Loucy (cell line): ENCODE data around the gene VPS37C.

ENCODE experiments used
- H2AFZ ChIP-seq: fragments of 200-600 bp; sonication (generic); 2 replicates; pipeline ENCODE4 v1.6.0; 2016; ENCODE audit warnings: antibody characterized with exemption, mild to moderate bottlenecking, low read length, moderate library complexity
- H3F3A ChIP-seq: fragments of 200-600 bp; 2 replicates; pipeline ENCODE4 v1.6.0; 2016; ENCODE audit warnings: antibody characterized with exemption, low read depth, mild to moderate bottlenecking
- H3K27me3 ChIP-seq: fragments of 200-600 bp; sonication (generic); 2 replicates; pipeline ENCODE4 v1.6.1; 2014; ENCODE audit warnings: low read length, mild to moderate bottlenecking; ENCODE audit not compliant: insufficient read depth, poor library complexity, severe bottlenecking
- H3K36me3 ChIP-seq: fragments of 200-600 bp; sonication (generic); 2 replicates; pipeline ENCODE4 v1.6.1; 2016; ENCODE audit warnings: low read length; ENCODE audit not compliant: insufficient read depth
- H3K4me1 ChIP-seq: fragments of 200-600 bp; sonication (generic); 2 replicates; pipeline ENCODE4 v1.5.1; 2014; ENCODE audit warnings: low read length, mild to moderate bottlenecking; ENCODE audit not compliant: insufficient read depth, poor library complexity, severe bottlenecking
- H3K4me2 ChIP-seq: fragments of 200-600 bp; sonication (generic); 2 replicates; pipeline ENCODE4 v1.6.0; 2014; ENCODE audit warnings: antibody characterized with exemption, low read length, low read depth, mild to moderate bottlenecking; ENCODE audit not compliant: poor library complexity, severe bottlenecking
- H3K4me3 ChIP-seq: fragments of 200-600 bp; sonication (generic); 2 replicates; pipeline ENCODE4 v1.5.1; 2014; ENCODE audit warnings: low read length, mild to moderate bottlenecking, mixed read lengths; ENCODE audit not compliant: poor library complexity, severe bottlenecking
- H3K79me2 ChIP-seq: fragments of 200-600 bp; sonication (generic); 2 replicates; pipeline ENCODE4 v1.6.1; 2014; ENCODE audit warnings: low read length; ENCODE audit not compliant: insufficient read depth
- H3K9ac ChIP-seq: fragments of 200-600 bp; sonication (generic); 2 replicates; pipeline ENCODE4 v1.6.0; 2014; ENCODE audit warnings: mild to moderate bottlenecking, low read depth, low read length, moderate library complexity; ENCODE audit not compliant: poor library complexity, severe bottlenecking
- H3K9me2 ChIP-seq: fragments of 200-600 bp; sonication (generic); replicated peaks from 2 replicates; pipeline ENCODE4 v1.6.1; 2016; ENCODE audit warnings: low read depth, low read length, mixed read lengths
- H3K9me3 ChIP-seq: fragments of 200-600 bp; sonication (generic); 2 replicates; pipeline ENCODE4 v1.6.1; 2014; ENCODE audit warnings: mild to moderate bottlenecking, antibody characterized with exemption, low read length, low read depth; ENCODE audit not compliant: insufficient read depth
- H4K20me1 ChIP-seq: fragments of 200-600 bp; sonication (generic); 2 replicates; pipeline ENCODE4 v1.6.0; 2014; ENCODE audit warnings: antibody characterized with exemption, low read length, mild to moderate bottlenecking; ENCODE audit not compliant: insufficient read depth, poor library complexity, severe bottlenecking
- EZH2phosphoT487 ChIP-seq: fragments of 200-600 bp; IDR thresholded peaks from 2 replicates; pipeline ENCODE4 v1.6.1; 2018; ENCODE audit warnings: antibody characterized with exemption, mild to moderate bottlenecking, moderate library complexity, borderline replicate concordance
- TF ChIP-seq, protein P1 (sequence below): fragments of 200-600 bp; sonication (generic); conservative IDR thresholded peaks from 2 replicates; pipeline ENCODE4 v1.5.1; 2014; ENCODE audit warnings: mild to moderate bottlenecking, antibody characterized with exemption, low read length

VPS37C gene

DNA sequence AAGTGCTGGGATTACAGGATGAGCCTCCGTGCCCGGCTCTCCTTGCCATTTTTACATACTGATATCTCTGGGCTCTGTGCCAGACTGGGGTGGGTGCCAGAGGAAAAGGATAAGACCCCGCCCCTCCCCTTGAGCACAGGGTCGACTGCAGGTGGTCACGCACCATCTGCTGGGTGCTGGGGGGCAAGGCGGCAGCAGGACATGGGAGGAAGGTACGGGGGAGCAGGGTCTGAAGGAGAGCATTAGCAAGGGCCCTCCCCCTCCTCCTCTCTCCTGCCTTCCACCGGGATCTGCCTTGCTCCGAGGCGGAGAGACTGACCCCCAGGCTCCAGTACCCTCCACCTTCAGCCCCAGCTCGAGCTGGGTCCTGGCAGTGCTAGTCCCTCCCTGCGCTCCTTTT is 32.4 kb upstream of the VPS37C start:
- Histone ChIP-seq H2AFZ (no peak overlapping the region), H3F3A (no peaks in the 10 kb centered on the region), H3K36me3 (no peaks in the 10 kb centered on the region), H3K27me3 (no peaks in the 10 kb centered on the region), H3K9me2 (no peaks in the 10 kb centered on the region), H3K79me2 (no peaks in the 10 kb centered on the region), H3K4me2 (no peak overlapping the region), H3K4me3 (no peak overlapping the region), H3K9me3 (no peaks in the 10 kb centered on the region), H3K4me1 (no peaks in the 10 kb centered on the region), H3K9ac (no peak overlapping the region), H4K20me1 (no peaks in the 10 kb centered on the region)
- TF ChIP-seq, protein P1, sequence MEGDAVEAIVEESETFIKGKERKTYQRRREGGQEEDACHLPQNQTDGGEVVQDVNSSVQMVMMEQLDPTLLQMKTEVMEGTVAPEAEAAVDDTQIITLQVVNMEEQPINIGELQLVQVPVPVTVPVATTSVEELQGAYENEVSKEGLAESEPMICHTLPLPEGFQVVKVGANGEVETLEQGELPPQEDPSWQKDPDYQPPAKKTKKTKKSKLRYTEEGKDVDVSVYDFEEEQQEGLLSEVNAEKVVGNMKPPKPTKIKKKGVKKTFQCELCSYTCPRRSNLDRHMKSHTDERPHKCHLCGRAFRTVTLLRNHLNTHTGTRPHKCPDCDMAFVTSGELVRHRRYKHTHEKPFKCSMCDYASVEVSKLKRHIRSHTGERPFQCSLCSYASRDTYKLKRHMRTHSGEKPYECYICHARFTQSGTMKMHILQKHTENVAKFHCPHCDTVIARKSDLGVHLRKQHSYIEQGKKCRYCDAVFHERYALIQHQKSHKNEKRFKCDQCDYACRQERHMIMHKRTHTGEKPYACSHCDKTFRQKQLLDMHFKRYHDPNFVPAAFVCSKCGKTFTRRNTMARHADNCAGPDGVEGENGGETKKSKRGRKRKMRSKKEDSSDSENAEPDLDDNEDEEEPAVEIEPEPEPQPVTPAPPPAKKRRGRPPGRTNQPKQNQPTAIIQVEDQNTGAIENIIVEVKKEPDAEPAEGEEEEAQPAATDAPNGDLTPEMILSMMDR: no peak
- no peak for TF ChIP-seq EZH2phosphoT487

DNA sequence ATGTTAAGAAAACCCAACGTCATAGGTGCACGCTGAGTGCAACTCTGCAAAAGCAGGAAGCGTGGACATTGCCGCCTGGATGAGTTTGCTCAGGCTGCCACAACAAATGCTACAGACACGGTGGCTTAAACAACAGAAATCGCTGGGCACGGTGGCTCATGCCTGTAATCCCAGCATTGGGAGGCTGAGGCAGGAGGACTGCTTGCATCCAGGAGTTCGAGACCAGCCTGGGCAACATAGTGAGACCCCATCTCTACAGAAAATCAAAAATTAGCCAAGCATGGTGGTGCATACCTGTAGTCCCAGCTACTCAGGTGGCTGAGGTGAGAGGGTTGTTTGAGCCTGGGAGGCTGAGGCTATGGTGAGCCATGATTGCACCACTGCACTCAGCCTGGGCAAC is 28.7 kb upstream of the VPS37C start:
- Histone ChIP-seq H3K36me3 (no peaks in the 10 kb centered on the region), H3K9ac (no peak overlapping the region), H3K4me1 (no peaks in the 10 kb centered on the region), H3K79me2 (no peaks in the 10 kb centered on the region), H3F3A (no peaks in the 10 kb centered on the region), H4K20me1 (no peaks in the 10 kb centered on the region), H3K9me3 (no peaks in the 10 kb centered on the region), H2AFZ (no peak overlapping the region), H3K9me2 (no peaks in the 10 kb centered on the region), H3K4me3 (no peak overlapping the region), H3K4me2 (no peak overlapping the region), H3K27me3 (no peaks in the 10 kb centered on the region)
- no peak for TF ChIP-seq EZH2phosphoT487
- TF ChIP-seq, protein P1: no peak

DNA sequence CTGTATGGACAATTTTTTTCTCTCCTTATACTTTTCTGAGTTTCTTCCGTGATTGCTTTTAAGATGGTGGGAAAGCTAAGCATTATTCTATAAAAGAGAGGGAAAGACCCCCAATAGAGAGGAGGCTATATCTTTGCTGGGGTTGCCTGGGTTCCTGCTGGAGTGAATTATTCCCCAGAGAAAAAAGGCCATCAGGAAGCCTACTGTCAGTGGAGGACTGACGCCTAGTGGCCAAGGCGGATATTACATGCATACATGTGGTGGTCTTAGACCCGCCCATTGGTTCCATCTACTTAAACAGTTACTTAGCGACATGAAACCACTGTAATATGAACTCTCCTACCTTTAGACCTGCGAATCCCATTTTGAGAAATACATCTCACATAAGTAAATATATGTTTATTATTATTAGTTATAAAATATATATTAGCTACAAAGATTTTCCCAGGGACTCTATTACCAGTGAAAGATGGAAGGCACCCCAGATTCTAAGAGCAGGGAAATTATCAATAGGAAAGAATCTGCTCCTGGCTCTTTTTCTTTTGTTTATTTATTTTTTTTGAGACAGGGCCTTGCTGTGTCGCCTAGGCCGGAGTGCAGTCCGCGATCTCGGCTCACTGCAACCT is 26.4 kb upstream of the VPS37C start:
- Histone ChIP-seq H3K9me3 (no peaks in the 10 kb centered on the region), H3K9ac (no peak overlapping the region), H3K79me2 (no peaks in the 10 kb centered on the region), H4K20me1 (no peaks in the 10 kb centered on the region), H3K27me3 (no peaks in the 10 kb centered on the region), H3F3A (no peaks in the 10 kb centered on the region), H3K4me2 (no peak overlapping the region), H3K9me2 (no peaks in the 10 kb centered on the region), H3K4me3 (no peak overlapping the region), H3K36me3 (no peaks in the 10 kb centered on the region), H3K4me1 (no peaks in the 10 kb centered on the region), H2AFZ (no peak overlapping the region)
- no peak for TF ChIP-seq EZH2phosphoT487
- TF ChIP-seq, protein P1: peak; percentile 93
